NCI-H1417 (cell line): ENCODE data around the gene MTFR1L.
A peak's percentile ranks its signal among the peaks of the same experiment; 100 is the strongest.

Source experiments
- DNase-seq, 3 experiments: peaks; one replicate each; lab custom pipeline; 2025; lab: John Stamatoyannopoulos, UW

The MTFR1L gene

DNA sequence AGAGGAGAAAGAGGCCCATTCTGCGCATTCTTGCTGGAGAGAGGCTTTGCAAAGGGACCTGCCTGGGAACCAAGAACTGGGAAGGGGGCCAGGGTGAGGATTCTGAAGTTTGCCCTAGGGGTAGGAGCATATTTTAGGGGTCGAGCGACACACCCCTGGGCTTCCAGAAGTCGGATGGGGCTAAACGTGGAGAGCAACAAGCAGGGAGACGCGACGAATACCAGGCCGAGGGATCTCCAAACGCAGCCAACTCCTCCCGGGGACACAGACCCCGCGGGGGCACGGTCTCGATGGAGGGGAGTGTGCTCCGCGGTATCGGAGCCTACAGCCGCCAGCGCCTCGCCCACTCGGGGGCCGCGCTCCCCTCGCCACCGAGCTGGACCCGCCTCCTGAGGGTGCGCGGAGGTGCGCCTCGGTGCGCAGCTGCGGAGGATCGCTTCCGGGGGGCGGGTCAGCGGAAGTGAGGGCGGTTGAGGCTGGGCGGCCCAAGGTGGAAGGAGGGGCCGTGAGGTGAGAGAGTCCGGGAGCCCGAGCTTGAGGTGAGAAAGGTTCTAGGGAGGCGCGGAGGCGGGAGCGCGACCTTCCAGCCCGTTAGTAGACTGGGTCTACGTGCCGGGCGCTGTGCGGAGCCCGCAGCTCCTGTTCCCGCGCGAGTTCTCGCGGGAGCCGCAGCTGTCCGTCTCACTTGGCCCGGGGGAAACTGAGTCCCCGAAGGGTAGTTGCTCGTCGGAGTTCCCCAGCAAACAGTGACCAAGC, at the start of gene MTFR1L:
Gene MTFR1L (plus strand): TSS at position 464 of the 756 bp plus-strand sequence. CDS start 3,151 bp downstream, outside the sequence.
- DNase-seq = peak; percentile 83 to 88 (median 85)

DNA sequence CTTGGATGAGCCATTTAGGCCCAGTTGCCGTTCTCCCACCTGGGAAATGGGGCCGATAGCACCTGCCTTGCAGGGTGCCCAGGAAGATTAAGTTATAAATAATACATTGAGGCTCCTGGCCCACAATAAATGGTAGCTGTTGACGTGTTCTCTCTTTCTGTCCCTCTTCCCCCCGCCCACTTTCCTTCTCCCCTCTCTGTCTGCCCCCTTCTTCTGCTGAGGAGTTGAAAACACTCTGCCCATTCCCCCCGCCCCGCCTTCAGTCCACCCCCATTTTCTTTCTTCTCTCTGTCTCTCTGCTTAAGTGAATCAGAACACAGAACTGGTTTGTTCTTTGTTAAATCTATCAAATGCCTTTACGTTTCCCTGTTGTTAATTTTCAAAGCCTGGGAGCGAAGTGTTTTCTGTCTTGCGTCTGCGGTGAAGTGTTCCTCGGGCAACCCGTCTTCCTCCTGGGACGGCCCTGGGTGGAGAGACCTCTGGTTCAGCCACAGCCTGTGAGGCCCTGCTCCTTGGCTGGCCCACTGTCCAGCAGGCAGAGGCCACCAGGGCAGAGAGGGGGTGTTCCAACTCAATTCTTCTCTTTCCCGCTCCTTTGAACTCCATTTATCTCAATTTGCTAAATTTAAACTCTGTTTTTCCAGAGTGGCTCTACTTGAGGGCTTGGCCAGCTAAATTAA, 49.1 kb upstream of the MTFR1L start:
- no peak for DNase-seq

DNA sequence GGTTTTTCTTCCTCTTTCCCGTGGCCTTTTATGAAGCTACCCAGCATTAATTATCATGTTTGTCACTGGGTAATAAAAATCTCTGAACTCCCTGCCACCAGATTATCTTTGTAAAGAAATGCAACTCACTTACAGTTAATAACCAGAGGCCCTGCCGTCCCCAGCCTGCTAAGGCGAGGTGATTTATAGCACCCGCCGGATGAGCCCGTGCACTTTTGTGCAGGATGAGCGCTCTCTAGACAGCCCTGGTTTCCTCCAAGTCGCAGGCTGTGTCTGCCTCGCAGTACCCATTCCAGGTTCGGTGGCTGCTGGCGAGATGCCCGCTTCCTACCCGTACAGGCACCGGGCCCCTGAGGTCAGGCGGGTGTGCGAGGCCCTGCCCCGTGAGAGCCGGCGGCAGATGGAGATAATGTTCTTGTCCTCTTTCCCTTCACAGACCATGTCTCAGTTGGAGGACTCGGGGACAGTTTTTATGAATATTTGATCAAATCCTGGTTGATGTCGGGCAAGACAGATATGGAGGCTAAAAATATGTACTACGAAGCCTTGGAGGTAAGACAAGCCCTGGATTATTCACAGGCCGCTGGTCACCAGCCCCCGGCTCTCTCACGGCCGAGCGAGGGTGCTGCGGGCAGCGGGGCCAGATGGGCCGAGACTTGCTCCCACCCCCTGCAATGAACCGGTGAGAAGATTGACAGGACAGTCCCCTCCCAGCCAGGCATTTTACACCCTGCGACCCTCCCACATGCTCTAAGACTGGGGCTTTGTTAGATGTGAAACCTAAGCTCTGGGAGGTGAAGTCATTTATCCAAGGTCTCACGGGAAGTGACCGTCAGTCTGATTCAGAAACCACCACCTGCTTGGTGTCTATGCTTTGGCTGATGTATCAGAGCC, 48.3 kb upstream of the MTFR1L start:
- DNase-seq = peak; percentile 53 to 82 (median 64)

DNA sequence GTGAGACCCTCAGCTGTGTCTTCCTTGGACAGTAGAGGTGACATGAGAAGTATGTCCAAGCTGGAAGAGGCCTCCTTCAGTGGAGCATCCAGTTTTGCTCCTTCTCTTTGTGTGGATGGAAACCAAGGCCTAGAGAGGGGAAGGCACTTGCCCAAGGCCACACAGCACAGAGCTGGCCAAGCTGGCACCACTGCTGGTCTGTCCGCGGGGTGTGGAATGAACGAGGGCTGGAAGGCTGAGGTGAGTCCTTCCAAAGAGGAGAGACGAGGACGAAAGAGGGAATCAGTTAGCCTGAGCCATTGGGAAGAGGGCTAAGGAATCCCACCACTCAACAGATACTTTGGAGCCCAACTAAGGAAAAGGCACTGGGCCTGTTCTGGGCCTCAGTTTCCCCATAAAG, 47.6 kb upstream of the MTFR1L start:
- no peak for DNase-seq

DNA sequence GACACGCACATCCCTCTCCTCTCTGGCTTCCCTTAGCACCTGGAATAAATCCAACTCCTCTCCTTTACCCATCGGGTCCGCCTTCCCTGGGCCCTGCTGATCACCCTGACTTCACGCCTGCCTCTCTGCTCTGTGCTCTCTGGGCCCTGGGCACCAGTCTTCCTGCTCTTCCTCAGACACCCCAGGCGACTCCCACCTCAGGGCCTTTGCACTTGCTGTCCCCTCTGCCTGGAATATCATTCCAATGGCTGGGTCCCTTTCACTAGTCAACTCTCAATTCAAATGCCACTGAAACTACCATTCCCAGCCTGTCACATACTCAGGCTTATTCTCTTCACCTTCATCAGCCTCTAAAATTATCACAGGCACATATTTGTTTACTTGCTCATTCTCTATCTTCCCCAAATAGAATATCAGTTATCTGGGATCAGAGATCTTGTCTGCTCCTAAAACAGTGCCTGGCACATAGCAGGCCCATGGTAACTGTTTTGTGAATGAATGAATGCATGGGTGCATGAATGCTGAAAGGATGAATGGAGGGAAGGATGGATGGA, 47.0 kb upstream of the MTFR1L start:
- DNase-seq = no peak

DNA sequence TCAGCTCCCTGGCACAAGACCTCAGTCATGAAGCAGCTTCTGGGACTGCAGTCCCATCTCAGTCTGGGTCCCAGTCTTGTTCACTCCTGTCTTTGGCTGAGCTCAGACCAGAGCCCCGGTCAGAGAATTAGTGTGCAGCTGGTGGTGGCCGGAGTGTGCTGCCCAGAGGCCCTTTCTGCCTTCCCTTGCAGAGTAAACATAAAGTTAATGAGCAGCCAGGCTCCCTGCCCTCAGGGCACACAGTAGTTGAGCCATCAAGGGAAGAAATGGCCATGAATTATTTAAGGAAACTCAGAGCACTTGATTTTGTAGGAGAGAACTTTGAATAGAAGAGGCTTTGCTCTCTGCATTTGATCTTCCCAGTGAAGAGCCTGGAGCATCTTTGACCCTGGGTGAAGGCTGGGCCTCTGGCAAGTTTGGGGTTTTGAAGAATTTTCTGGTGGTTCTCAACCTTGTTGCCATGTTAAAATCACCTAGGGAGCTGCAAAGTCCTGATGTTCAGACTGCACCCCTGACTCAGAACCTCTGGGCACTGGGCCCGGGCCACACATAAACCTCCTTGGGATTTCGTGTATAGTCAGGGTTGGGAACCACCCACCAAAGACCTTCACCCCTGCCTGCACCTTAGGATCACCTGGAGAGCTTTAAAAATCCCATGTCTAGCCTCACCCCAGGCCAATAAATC, 46.2 kb upstream of the MTFR1L start:
- peak in 2 of 3 experiments; percentile 30 to 68 for DNase-seq

DNA sequence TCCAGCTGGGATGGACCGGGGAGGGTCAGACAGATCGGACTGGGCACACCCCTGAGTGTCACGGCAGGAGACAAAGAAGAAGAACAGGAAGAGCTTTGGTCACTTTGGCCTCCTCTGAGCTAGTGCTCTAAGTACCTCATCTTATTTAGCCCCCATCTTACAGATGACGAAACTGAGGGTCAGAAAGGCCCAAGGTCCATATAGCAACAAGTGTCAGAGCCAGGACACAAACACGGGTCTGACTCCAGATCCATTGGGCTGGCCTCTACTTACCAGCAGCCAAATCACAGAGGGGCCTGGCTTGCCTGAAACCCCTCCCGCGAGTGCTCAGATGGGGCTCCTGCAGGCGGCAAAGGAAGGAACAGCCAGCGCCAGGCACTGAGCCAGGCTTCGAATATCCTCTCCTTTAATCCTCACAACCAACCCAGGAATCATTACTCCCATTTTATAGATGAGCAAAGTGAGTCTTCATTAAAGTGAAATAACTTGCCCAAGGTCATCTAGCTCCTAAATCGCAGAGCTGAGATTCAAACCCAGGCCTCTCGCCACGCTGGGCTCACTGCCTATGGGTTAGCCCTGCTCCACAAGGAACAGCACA, 45.4 kb upstream of the MTFR1L start:
- no peak for DNase-seq

DNA sequence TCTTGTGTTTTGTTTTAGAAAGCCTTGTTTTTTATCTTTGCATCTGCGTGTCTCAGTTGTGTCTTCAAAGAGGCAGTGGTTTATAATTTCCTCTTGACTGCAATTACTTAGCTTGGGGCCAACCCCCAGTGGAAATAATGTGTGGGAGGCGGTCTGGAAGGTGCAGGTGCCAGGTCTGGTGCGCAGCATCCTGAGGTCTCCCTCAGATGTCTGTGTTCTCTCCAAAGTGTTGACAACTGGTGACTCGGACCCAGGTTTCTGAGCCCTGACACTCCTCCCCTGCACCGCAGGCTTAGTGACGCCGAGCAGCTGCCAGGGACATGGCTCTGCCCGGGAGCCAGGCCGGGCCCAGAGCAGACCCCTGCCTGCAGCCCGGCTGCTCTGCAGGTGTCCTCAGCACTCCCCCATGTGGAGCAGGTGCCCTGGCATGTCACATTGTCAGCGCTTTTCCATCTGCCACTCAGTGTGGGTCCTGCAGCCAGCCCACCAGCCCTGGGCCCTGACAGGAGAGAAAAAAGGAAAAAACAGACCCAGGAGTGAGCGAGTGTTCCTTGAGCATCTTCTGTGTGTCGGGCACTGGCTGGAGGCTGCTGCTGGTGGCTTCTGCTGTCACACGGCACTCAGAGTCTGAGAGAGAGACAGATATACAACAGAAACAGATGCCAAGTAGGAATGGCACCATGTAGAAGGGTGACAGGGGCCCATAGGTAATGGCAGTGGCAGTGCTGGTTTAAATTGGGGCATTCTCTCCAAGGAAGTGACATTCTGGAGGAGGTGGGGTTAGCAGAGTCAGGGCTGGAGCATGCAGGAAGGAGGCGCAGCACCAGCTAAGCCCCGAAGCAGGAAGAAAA, 44.6 kb upstream of the MTFR1L start:
- DNase-seq = peak; percentile 50 to 90 (median 70)

DNA sequence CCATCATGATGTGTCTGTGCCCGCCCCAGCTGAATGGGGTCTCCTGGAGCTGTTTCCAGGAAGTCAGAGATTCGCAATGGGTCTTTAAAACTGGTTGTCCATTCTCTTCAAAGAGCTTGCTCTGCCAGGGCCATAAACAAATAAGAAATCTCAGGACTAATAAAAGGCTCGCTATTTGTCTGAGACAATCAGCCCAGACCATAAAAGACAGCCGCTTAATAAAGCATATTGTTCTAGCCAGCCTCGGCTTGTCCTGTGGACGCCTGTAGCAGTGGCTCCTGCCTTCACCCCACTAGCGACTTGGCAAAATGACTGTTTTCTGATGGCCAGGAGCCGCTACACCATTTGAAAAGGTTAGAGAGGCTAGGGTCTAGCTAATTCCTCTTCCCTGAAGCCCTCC, 40.4 kb upstream of the MTFR1L start:
- DNase-seq = peak in 1 of 3 experiments; percentile 5

DNA sequence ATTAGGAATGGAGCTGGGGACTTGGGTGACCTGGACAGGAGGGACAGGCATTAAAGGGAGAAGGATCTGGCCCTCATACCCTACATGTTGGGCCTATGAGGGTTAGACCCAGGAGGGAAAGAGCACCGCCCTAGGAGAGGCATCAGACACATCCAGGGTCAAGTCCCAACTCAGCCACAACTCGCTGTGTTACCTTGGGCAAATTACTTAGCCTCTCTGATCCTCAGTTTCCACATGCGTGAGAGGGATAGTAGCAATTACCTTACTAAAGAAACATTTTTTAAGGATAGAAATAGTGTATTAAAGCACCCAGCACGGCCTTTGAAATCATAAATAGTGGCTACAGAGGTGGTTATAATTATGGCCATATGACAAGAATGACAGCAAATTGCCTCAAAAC, 39.9 kb upstream of the MTFR1L start:
- DNase-seq = no peak

DNA sequence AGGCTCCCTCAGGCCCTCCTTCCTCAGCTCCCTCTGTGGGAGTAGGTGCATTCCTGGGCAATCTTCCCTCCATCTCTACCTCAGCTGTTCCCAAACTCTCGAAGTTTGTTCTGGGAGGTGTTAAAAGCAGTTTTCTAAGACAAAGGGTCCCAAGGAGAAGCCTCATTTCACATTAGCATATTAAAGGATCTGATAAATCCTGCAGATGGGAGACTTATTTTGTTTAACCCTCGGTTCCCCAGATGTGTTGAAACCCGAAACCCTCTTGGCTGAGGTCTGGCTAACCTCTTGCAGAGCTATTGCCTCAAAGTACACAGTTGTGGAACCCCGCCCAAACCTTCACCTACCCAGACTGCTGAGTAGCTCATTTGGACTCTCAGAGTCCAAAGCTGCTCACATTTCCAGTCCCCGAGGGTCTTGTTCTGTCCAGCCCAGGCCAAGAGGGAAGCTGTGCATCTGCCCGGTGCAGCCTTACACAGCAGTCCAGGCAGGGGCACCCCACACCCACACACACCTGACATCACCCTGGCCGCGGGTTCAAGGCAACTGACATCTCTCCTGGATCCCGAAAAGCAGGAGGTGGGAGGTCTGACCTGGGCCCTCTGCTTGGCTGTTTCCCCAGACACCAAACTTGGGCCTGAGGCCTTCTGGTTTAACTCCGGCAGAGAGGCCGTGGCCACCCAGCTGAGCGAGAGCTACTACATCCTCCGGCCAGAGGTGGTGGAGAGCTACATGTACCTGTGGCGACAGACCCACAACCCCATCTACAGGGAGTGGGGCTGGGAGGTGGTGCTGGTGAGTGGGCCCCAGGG, 39.2 kb upstream of the MTFR1L start:
- DNase-seq = peak in 1 of 3 experiments; percentile 41

DNA sequence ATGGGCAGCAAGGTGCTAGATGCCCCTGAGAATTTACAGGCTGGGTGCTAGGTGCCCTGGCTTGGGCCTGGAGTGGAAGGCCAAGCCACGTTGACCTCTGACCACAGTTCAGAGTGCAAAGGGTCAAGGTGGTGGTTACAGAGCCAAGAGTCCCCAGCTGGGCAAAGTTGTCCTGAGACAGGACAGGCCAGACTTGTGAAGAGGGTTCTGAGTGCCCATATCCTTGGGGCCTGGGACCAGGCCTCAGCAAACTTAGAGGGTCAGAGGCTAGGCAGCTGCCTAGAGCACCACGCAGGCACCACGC, 38.7 kb upstream of the MTFR1L start:
- no peak for DNase-seq

DNA sequence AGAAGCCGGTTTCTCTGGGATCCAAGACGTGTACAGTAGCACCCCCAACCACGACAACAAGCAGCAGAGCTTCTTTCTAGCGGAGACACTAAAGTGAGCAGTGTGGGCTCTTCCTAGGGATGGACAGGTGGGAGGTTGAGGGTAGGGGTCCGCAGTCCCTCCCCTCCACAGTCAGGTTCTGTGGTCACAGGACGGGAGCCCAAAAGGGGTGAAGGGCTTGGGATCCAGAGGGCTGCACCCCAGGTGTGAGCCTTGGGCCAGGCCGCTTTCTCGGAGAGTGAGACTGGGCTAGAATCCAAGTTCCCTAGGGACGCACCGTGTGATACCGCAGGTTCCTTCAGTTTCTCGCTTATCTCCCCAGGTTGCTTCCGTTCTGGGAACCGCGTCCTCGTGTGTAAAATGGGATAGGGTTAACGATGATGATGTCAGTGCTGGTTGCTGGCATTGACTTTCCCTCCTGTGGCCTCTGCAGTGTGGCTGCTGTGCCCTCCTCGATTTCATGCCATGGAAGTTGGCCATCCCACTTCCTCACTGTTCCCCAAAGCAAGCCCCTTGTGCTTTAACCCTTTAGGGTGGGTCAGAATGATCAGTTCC, 37.0 kb upstream of the MTFR1L start:
- DNase-seq = no peak

DNA sequence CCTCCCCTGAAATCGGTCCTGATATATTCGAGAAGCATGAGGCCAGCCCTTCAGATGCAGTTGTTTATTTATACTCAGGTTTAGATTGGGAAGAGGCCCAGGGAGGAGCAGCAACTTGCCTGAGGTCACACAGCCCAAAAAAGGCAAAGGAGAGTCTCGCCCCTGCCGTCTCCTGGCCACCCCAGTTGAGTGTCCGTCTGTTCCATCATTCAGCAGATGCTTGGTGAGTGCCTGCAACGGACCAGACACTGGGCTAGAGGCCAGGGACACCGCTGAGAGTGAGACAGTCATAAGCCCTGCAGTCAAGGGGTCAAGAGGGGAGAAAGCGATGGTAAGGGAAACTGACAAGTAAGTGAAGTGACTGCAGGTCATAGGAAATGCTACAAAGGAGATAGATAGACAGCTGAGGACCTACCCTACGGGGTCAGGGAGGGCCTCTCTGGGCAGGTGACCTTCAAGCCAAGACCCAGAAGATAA, 35.1 kb upstream of the MTFR1L start:
- no peak for DNase-seq

DNA sequence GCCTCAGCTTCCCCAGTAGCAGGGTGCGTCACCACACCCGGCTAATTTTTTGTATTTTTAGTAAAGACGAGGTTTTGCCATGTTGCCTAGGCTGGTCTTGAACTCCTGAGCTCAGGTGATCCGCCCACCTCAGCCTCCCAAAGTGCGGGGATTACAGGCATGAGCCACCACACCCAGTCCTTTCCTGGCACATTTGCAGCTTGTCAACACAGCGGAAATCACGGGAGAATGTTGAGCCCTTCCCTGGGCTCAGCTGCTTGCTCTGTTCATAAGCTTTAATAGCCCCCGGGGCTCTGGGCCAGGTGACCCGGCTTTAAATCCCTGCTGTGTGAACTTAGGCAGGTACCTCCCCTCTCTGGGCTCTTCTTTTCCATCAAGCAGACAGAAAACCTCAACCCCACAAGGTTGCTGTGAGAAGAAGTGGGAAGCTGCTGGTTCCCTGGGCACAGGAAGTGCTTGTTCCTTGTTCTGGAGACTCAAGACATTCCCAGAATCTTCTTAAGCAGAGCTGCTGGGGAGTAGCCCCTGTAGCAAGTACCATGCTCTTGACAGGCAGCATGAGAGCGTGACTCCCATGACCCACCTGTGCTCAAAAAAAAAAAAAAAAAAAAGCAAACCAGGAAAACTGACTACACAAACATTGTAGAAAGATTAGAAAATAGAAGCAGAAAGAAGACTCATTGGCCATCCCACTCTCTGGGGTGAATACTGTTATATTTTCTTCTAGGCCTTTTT, 34.3 kb upstream of the MTFR1L start:
- DNase-seq = no peak

DNA sequence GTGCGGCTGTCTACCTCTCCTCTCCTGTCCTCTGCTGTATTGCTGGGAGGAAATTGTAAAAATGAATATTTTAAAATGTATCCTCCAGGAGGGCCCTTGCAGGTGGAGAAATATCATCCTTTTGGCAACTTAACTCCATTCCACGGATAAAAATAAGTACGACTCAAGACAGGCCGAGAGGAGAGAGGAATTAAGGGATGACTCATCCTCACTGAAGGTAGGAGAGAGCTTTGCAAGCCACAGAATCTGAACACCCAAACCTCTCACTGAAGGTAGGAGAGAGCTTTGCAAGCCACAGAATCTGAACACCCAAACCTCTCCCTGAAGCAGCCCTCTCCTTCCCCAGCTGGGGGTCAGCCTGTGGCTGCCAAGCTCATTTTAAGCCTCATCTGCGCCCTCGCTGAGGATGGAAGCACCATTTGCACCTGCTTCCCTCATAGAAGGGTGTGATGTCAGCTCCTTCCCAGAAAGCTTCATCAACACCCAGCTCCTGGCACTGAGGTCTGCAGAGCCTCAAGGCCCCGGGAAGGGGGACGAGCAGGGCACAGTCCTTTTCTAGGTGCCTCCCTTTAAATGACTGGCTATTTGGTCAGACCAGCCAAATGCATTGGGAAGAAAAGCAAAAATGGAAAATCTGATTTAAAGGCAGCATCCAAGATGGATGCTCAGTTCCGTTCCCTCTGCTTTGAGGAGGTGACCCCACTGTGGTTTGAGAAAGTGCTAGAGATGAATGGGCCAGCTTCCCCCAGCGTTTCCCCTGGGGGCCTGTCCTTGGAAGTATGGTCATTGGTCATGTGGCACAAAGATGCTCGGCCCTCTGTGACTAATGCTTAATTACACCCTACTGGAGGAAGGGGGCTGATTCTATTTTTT, 32.6 kb upstream of the MTFR1L start:
- DNase-seq = peak in 1 of 3 experiments; percentile 16

DNA sequence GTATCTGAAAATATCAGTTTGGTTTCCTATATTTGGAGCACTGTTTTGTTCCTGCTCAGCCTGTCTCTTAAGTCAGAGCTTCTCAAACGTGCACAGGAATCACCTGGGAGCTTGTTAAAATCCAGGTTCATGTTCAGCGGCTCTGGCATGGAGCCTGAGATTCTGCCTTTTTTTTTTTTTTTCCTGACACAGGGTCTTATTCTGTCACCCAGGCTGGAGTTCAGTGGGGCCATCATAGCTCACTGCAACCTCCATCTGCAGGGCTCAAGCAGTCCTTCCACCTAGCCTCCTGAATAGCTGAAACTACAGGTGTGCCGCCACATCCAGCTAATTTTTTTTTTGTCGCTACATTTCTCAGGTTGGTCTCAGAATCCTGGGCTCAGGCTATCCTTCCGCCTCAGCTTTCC, 32.0 kb upstream of the MTFR1L start:
- no peak for DNase-seq
